GM19099 (cell line): ENCODE results near the gene KCNE2.
"Not testable (repeated sequence)": the region's sequence is repeated elsewhere in the genome, so short reads cannot be mapped to it uniquely, and the experiment has no call there.

Experiments
- POLR2A ChIP-seq: IDR thresholded peaks from 3 replicates; pipeline ENCODE4 v1.6.1; 2011; ENCODE audit warnings: low read depth; ENCODE audit not compliant: insufficient read length; ENCODE audit errors: extremely low read depth

KCNE2 gene

GRCh38 chr21:34367320-34367935, 3.6 kb downstream of the KCNE2 start:
- no peak for TF ChIP-seq POLR2A

- TF ChIP-seq POLR2A = no peak
These were observed 5.9 kb downstream of the KCNE2 start for GRCh38 chr21:34369741-34370140.

GRCh38 chr21:34372321-34372720, 8.5 kb downstream of the KCNE2 start:
- no peak for TF ChIP-seq POLR2A

- TF ChIP-seq POLR2A = not testable (repeated sequence)
These were observed 11.3 kb downstream of the KCNE2 start, which contains the start of gene SMIM11 for GRCh38 chr21:34374940-34375618. SMIM11 (plus strand) TSS chr21:34375507; CDS start chr21:34379505, 3,998 bp downstream.
